Activated naive CD4-positive, alpha-beta T cell treated with anti-CD3 and anti-CD28 coated beads, Interleukin-2, amount 10 ng/mL, durations not matched to agents 7 days and 5 days (primary cell): ENCODE results near the gene ERN1.

ENCODE experiments used
- CTCF ChIA-PET: fragments of 350-600 bp; sonication (Branson Sonifier 250); formaldehyde crosslinking; loops from one replicate; lab custom pipeline; 2021; ENCODE audit warnings: antibody characterized with exemption; lab: Charles Lee
- DNase-seq: peaks from one replicate; pipeline ENCODE4 v3.0.0-alpha.2; 2020
- H3K27ac Mint-ChIP-seq: one replicate; pipeline ENCODE4 v1.8.0; 2021; ENCODE audit warnings: mild to moderate bottlenecking, moderate library complexity, mixed read lengths
- H3K27me3 Mint-ChIP-seq: one replicate; pipeline ENCODE4 v1.8.0; 2021; ENCODE audit warnings: mild to moderate bottlenecking, mixed read lengths
- H3K36me3 Mint-ChIP-seq: one replicate; pipeline ENCODE4 v1.8.0; 2021; ENCODE audit warnings: mixed read lengths
- H3K4me1 Mint-ChIP-seq: one replicate; pipeline ENCODE4 v1.8.0; 2021; ENCODE audit warnings: mixed read lengths
- H3K4me3 Mint-ChIP-seq: one replicate; pipeline ENCODE4 v1.8.0; 2021; ENCODE audit warnings: mild to moderate bottlenecking, moderate library complexity, mixed read lengths
- H3K9me3 Mint-ChIP-seq: one replicate; pipeline ENCODE4 v1.8.0; 2021; ENCODE audit warnings: mixed read lengths

Gene ERN1

GRCh38 chr17:64087252-64088005 lies 42.5 kb downstream of the ERN1 start:
- no peak for DNase-seq
- Mint-ChIP-seq H3K4me3 (no peak overlapping the region), H3K36me3 (peaks cover 33% of the 10 kb centered on the region), H3K9me3 (no peaks in the 10 kb centered on the region), H3K27me3 (no peaks in the 10 kb centered on the region), H3K4me1 (peaks cover 51% of the 10 kb centered on the region), H3K27ac (no peak overlapping the region)
- CTCF ChIA-PET: interaction anchor here (0.8 to 1.0 kb wide), 2 partner anchors 27 to 46 kb away, joined by 3 read pairs; no protein-coding TSS in a partner anchor

DNA sequence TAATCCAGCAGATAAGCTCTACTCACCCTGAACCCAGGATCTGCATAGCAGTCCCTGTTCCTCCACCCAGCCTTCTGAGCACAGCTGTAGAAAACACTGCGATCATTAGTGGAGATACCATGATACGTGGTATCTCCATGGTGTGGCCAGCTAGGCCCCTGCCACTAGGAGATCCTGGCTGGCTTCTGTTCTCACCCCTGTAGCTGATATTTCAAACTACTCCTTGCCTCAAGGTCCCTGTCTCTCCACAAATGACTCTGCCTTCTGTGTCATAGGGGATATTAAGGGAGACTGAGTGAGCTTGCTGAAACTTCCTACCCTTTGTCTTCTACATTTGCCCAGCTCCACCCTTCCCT lies 44.3 kb downstream of the ERN1 start:
- Mint-ChIP-seq H3K9me3 (no peaks in the 10 kb centered on the region), H3K4me1 (peaks cover 37% of the 10 kb centered on the region), H3K27me3 (no peaks in the 10 kb centered on the region), H3K4me3 (no peak overlapping the region), H3K27ac (no peak overlapping the region), H3K36me3 (peaks cover 27% of the 10 kb centered on the region)
- CTCF ChIA-PET: interaction anchor here (1.0 to 1.3 kb wide), 3 partner anchors 10 to 48 kb away, joined by 3 to 4 read pairs (median 3); no protein-coding TSS in a partner anchor
- no peak for DNase-seq

DNA sequence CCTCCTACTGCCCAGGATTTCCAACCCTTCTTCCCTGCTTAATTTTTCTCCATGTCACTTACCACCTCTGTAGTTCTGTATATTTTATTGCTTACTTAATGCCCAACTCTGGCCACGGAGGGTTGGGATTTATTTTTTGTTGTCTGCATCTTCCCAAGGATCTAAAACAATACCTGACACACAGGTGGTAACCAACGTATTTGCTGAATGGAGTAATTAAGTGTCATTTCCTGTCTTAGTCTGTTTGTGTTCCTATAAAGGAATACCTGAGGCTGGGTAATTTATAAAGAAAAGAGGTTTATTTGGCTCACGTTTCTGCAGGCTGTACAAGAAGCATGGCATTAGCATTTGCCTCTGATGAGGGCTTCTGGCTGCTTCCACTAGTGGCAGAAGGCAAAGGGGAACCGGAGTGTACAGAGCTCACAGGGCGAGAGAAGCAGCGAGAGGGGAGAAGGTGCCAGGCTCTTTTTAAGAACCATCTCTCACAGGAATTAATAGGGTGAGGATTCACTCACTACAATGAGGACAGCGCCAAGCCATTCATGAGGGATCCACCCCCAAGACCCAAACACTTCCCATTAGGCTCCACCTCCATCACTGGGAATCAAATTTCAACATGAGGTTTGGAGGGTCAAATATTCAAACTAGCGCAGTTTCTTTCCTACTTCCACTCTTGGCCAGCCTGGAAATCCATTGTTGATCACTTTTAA lies 44.8 kb downstream of the ERN1 start:
- CTCF ChIA-PET: interaction anchor here (1.0 to 2.0 kb wide), 5 partner anchors 9 to 56 kb away, joined by 3 to 5 read pairs (median 3); no protein-coding TSS in a partner anchor
- Mint-ChIP-seq H3K4me3 (no peak overlapping the region), H3K9me3 (no peaks in the 10 kb centered on the region), H3K4me1 (peaks cover 37% of the 10 kb centered on the region), H3K27ac (no peak overlapping the region), H3K27me3 (no peaks in the 10 kb centered on the region), H3K36me3 (peaks cover 29% of the 10 kb centered on the region)
- no peak for DNase-seq

- CTCF ChIA-PET: interaction anchor here (1.0 to 2.0 kb wide), 2 partner anchors 49 to 56 kb away, joined by 3 to 5 read pairs; no protein-coding TSS in a partner anchor
- H3K4me1 Mint-ChIP-seq: peaks cover 37% of the 10 kb centered on the region
- no peak overlapping the region for H3K27ac Mint-ChIP-seq
- no peaks in the 10 kb centered on the region for H3K27me3 Mint-ChIP-seq
- H3K36me3 Mint-ChIP-seq: peaks cover 33% of the 10 kb centered on the region
- no peak for DNase-seq
- H3K9me3 Mint-ChIP-seq: no peaks in the 10 kb centered on the region
- no peak overlapping the region for H3K4me3 Mint-ChIP-seq
These were observed 45.6 kb downstream of the ERN1 start for GRCh38 chr17:64084086-64084939.

GRCh38 chr17:64083563-64084085 lies 46.3 kb downstream of the ERN1 start:
- H3K9me3 Mint-ChIP-seq: no peaks in the 10 kb centered on the region
- no peaks in the 10 kb centered on the region for H3K27me3 Mint-ChIP-seq
- CTCF ChIA-PET: interaction anchor here (1.0 to 2.0 kb wide), 2 partner anchors 49 to 55 kb away, joined by 3 to 5 read pairs; no protein-coding TSS in a partner anchor
- peaks cover 38% of the 10 kb centered on the region for H3K36me3 Mint-ChIP-seq
- H3K4me3 Mint-ChIP-seq: no peak overlapping the region
- no peak overlapping the region for H3K27ac Mint-ChIP-seq
- H3K4me1 Mint-ChIP-seq: peaks cover 39% of the 10 kb centered on the region
- DNase-seq: no peak

DNA sequence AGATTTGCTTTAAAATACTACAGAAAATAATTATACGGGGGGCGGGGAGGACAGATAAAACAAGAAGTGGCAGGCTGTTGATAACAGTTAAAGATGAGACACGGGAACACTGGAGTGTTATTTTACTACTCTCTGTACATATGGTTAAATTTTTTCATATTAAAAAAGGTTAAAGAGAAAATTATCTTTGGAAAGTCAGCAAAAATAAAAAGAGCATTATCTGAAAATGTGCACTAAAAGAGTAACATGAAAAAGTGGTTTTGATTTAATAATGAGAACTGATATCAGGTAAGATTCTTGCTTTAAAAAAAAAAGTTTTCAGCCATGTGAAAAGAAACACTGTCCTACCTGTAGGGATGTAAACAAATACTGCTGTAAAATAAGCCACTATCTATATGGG lies 46.9 kb downstream of the ERN1 start:
- H3K27ac Mint-ChIP-seq: no peak overlapping the region
- no peak for DNase-seq
- CTCF ChIA-PET: interaction anchor here (1.0 to 2.0 kb wide), 4 partner anchors 19 to 57 kb away, joined by 3 to 6 read pairs (median 4); no protein-coding TSS in a partner anchor
- H3K4me1 Mint-ChIP-seq: peaks cover 35% of the 10 kb centered on the region
- peaks cover 38% of the 10 kb centered on the region for H3K36me3 Mint-ChIP-seq
- H3K4me3 Mint-ChIP-seq: no peak overlapping the region
- H3K27me3 Mint-ChIP-seq: no peaks in the 10 kb centered on the region
- no peaks in the 10 kb centered on the region for H3K9me3 Mint-ChIP-seq

DNA sequence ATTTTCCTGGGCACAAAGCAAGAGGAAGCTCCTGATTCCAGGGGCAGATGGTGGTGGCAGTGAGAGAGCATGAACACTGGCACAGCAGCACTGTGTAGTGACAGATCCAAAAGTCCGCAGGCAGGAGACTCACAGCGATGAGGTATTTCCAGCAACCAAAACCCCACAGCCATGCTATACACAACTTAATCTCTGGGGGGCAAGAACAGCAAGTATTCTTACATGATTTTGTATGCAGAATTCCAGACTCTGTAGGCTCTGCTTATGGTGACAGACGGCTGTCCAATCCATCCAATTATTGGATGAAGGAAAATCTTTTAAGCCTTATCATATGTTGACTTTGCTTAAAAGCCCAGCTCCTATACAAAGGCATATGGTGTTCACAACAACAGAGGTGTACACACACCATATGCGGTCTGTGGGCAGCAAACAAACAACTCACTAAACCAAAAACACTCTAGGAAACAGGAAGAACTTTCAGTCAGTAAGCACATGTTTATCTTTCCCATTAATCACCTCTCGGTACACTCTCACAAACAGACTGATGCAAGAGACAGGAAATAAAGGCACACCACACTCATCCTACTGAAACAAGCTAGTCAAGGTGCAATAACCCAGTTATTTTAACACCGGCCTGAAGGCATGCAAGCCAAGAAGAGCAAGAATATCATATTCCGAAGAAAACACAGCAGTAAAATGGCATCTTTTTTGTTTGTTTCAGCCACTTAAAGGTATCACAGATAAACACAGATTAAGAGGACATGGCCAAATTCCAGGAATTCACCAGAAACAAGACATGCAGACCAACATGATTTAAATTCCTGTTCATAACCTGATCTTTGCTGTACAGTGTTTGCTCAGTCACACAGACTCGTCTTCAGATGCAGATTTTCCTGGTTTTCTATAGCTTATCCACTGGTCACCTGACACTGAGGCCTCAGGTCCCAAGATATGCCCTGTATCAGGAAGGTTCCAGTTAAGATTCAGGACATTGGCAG lies 47.8 kb downstream of the ERN1 start:
- CTCF ChIA-PET: interaction anchor here (1.0 to 1.7 kb wide), 6 partner anchors 14 to 56 kb away, joined by 3 to 6 read pairs (median 4); no protein-coding TSS in a partner anchor
- H3K27ac Mint-ChIP-seq: no peak overlapping the region
- H3K4me3 Mint-ChIP-seq: peak overlapping the region; percentile 54
- H3K4me1 Mint-ChIP-seq: peaks cover 30% of the 10 kb centered on the region
- peak; percentile 80 for DNase-seq
- H3K27me3 Mint-ChIP-seq: no peaks in the 10 kb centered on the region
- peaks cover 42% of the 10 kb centered on the region for H3K36me3 Mint-ChIP-seq
- no peaks in the 10 kb centered on the region for H3K9me3 Mint-ChIP-seq

DNA sequence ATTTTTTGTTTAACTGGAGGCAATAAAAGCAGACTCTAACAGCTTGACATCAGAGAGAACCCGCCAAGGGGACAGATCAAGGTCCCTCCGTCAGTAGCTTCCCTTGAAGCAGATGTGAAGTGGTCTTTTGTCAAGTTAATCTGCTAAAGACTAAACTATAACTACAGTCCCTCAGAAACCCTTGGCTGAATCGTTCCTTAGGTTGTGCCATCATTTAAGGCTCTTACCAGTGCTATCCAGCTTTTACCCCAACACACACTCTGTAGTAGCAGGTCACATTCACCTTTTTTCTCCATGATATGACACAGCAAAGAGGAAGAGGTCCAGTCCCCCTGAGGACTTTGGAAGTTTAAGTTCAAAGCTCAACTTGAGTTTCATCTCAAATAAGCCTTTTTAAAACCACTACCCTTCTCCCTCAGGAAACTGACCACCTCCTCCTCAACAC lies 49.7 kb downstream of the ERN1 start:
- CTCF ChIA-PET: interaction anchor here (1.1 to 1.7 kb wide), 2 partner anchors 14 to 16 kb away, joined by 3 to 5 read pairs; no protein-coding TSS in a partner anchor
- Mint-ChIP-seq H3K4me1 (peaks cover 42% of the 10 kb centered on the region), H3K4me3 (no peak overlapping the region), H3K9me3 (no peaks in the 10 kb centered on the region), H3K36me3 (peaks cover 56% of the 10 kb centered on the region), H3K27ac (peak overlapping the region; percentile 72), H3K27me3 (no peaks in the 10 kb centered on the region)
- DNase-seq: no peak

GRCh38 chr17:64077379-64077778 lies 52.6 kb downstream of the ERN1 start:
- no peaks in the 10 kb centered on the region for H3K9me3 Mint-ChIP-seq
- H3K27me3 Mint-ChIP-seq: no peaks in the 10 kb centered on the region
- H3K4me1 Mint-ChIP-seq: peaks cover 43% of the 10 kb centered on the region
- no peak overlapping the region for H3K4me3 Mint-ChIP-seq
- H3K27ac Mint-ChIP-seq: no peak overlapping the region
- peaks cover 75% of the 10 kb centered on the region for H3K36me3 Mint-ChIP-seq
- no peak for DNase-seq
- CTCF ChIA-PET: interaction anchor here (1.1 kb wide), 1 partner anchor 19 kb away, joined by 3 read pairs; no protein-coding TSS in a partner anchor

- Mint-ChIP-seq H3K9me3 (no peaks in the 10 kb centered on the region), H3K36me3 (peaks cover 81% of the 10 kb centered on the region), H3K4me3 (no peak overlapping the region), H3K27ac (peak overlapping the region; percentile 77), H3K4me1 (peaks cover 42% of the 10 kb centered on the region), H3K27me3 (no peaks in the 10 kb centered on the region)
- CTCF ChIA-PET: interaction anchor here (1.1 to 1.9 kb wide), 4 partner anchors 10 to 58 kb away, joined by 3 to 11 read pairs (median 5); no protein-coding TSS in a partner anchor
- no peak for DNase-seq
These were observed 54.0 kb downstream of the ERN1 start for GRCh38 chr17:64075913-64076312.

DNA sequence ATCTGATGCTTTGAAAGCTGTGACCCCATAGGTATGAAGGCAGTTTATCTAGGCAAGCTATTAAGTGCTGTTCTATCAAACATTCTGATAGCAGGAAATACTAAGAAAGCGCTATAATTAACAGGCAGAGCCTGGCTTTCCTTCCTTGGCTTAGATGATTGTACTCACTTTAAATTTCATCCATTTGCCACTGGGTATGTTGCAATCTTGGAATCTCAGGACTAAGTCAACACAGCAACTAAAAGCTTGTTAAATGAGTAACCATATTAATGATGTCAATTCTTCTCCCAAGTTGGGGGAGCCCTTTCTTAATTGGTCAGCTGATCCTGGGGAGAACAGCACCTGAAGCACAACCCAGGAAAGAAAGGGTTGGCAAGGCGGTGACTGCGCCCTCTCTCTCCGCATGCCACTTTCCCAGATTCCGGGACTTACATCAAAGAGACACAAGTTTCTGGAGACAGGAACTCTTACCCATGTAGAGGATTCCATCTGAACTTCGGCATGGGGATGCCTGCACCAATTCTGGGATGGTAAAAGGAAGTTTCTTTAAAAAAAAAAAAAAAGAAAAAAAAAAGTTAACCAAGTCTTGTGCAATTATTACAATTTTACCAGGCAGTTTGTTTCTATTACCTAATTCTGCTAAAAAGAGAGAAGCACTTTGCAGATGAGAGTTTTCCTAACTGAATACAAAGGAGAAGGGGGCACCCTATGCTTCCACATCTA lies 55.1 kb downstream of the ERN1 start:
- Mint-ChIP-seq H3K9me3 (peaks cover 3% of the 10 kb centered on the region), H3K27ac (no peak overlapping the region), H3K27me3 (no peaks in the 10 kb centered on the region), H3K4me3 (no peak overlapping the region), H3K4me1 (peaks cover 33% of the 10 kb centered on the region), H3K36me3 (peaks cover 81% of the 10 kb centered on the region)
- no peak for DNase-seq
- CTCF ChIA-PET: interaction anchor here (1.3 to 1.9 kb wide), 3 partner anchors 11 to 59 kb away, joined by 4 to 11 read pairs (median 7); no protein-coding TSS in a partner anchor
